Astrocyte of the cerebellum (primary cell): ENCODE results near the gene SRSF4.

Experiments used
- DNase-seq: peaks from one replicate; pipeline ENCODE4 v3.0.0-alpha.2; 2011; ENCODE audit warnings: low read depth
- H3K4me3 ChIP-seq: 2 replicates; pipeline ENCODE4 v1.5.1; 2011; ENCODE audit warnings: mild to moderate bottlenecking, low read depth, low read length, moderate library complexity
- CTCF ChIP-seq: IDR thresholded peaks from 2 replicates; pipeline ENCODE4 v1.5.1; 2012; ENCODE audit warnings: low read length, low read depth, moderate library complexity, mild to moderate bottlenecking; ENCODE audit errors: missing control alignments
- in situ Hi-C: cut with HindIII; loops from 2 replicates; pipeline ENCODE4 v1.10.0; 2017; ENCODE audit warnings: low sequenced_read_pairs

Gene SRSF4

GRCh38 chr1:29105822-29106221 is 75.9 kb downstream of the SRSF4 start:
- TF ChIP-seq CTCF, result no peak
- no peak for DNase-seq
- H3K4me3 ChIP-seq, result no peak overlapping the region
- in situ Hi-C loops, result loop anchor here (10.0 kb wide), 1 partner anchor 59 kb away; no protein-coding TSS in a partner anchor

- in situ Hi-C loops, result loop anchor here (10.0 kb wide), 1 partner anchor 64 kb away; no protein-coding TSS in a partner anchor
- DNase-seq, result no peak
- TF ChIP-seq CTCF, result no peak
- no peak overlapping the region for H3K4me3 ChIP-seq
Observed at GRCh38 chr1:29100487-29100886, 81.2 kb downstream of the SRSF4 start.

GRCh38 chr1:29099286-29099685 is 82.4 kb downstream of the SRSF4 start:
- no peak for DNase-seq
- no peak for TF ChIP-seq CTCF
- H3K4me3 ChIP-seq, result no peak overlapping the region
- in situ Hi-C loops, result no loop called here
